K562 (cell line): ENCODE data around the gene SIGLEC6. TPM values are rescaled to one million over a fixed set of nuclear protein-coding genes. Genes with fewer than 3 reads are reported as not detected.

Experiments used
- ATAC-seq: fragments of 200-7000 bp; cut with Tn5 transposase; 3 replicates; pipeline ENCODE4 v1.9.1; 2020; ENCODE audit warnings: moderate library complexity
- BruUV-seq: library from RNA; stranded (reverse); fragments of 400-500 nt; replicated peaks from 2 replicates; lab custom pipeline; 2021; lab: Mats Ljungman, UMichigan
- CTCF ChIA-PET: fragments of 300-600 bp; formaldehyde crosslinking; extraction: SDS; loops from one replicate; lab custom pipeline; 2021; ENCODE audit warnings: low intra/inter-chr PET ratio; lab: Yijun Ruan, JAX
- POLR2A ChIA-PET: fragments of 300-600, 350-650 bp; sonication (Branson Sonifier 250); formaldehyde crosslinking; extraction: SDS; loops from one replicate; lab custom pipeline; 2021; ENCODE audit warnings: antibody characterized with exemption, inconsistent platforms; lab: Yijun Ruan, JAX
- DNase-seq, 4 experiments: peaks; one replicate each; pipeline versions ENCODE4 v3.0.0 to v3.0.0-alpha.2; 2011 to 2018; ENCODE audit warnings: low spot score in 3 of 4, mixed read lengths in 3 of 4; ENCODE audit errors: extremely low read depth in 1 of 4
- FAIRE-seq: peaks from 2 replicates; lab custom pipeline; 2011; peaks lifted over from hg19 to GRCh38; lab: Jason Lieb, UNC
- H2AFZ ChIP-seq: 2 replicates; pipeline ENCODE4 v1.6.0; 2011; ENCODE audit warnings: low read depth, low read length, control low read depth, inconsistent platforms
- H3K27ac ChIP-seq: fragments of 200-600 bp; 3 replicates; pipeline ENCODE4 v1.8.0; 2011; ENCODE audit warnings: low read depth, mild to moderate bottlenecking, control low read depth, inconsistent platforms, low read length, moderate library complexity, mixed read lengths; ENCODE audit errors: extremely low read depth
- H3K27me3 ChIP-seq, 2 experiments: fragments of 300-600 bp in 1 of 2; 2 replicates in 1 of 2; 3 replicates in 1 of 2; pipeline versions ENCODE4 v1.6.0 to v1.8.0; 2011; ENCODE audit warnings: inconsistent platforms in 2 of 2, low read length in 2 of 2, mild to moderate bottlenecking in 1 of 2, mixed read lengths in 1 of 2, moderate library complexity in 1 of 2; ENCODE audit not compliant: control insufficient read depth in 2 of 2, insufficient read depth in 2 of 2
- H3K36me3 ChIP-seq: fragments of 300-600 bp; 3 replicates; pipeline ENCODE4 v1.8.0; 2011; ENCODE audit warnings: mild to moderate bottlenecking, low read length, inconsistent platforms; ENCODE audit not compliant: control insufficient read depth, insufficient read depth
- H3K4me1 ChIP-seq, 2 experiments: fragments of 200-600 bp in 1 of 2; replicated peaks in 1 of 2; 2 replicates in 1 of 2; 3 replicates in 1 of 2; pipeline versions ENCODE4 v1.5.1 to v1.8.0; 2011; ENCODE audit warnings: inconsistent platforms in 2 of 2, low read length in 2 of 2, mild to moderate bottlenecking in 1 of 2, mixed read lengths in 1 of 2, moderate library complexity in 1 of 2; ENCODE audit not compliant: control insufficient read depth in 2 of 2, insufficient read depth in 2 of 2
- H3K4me2 ChIP-seq: 2 replicates; pipeline ENCODE4 v1.6.1; 2011; ENCODE audit warnings: low read length, control low read depth, inconsistent platforms, mixed read lengths; ENCODE audit not compliant: insufficient read depth
- H3K4me3 ChIP-seq: fragments of 200-600 bp; sonication (generic), shearing (Covaris generic); 2 replicates; pipeline ENCODE4 v1.5.1; 2016; ENCODE audit warnings: control low read depth, inconsistent platforms
- H3K79me2 ChIP-seq: fragments of 200-600 bp; 3 replicates; pipeline ENCODE4 v1.8.0; 2011; ENCODE audit warnings: low read length, inconsistent platforms; ENCODE audit not compliant: control insufficient read depth, insufficient read depth
- H3K9ac ChIP-seq, 2 experiments: 2 replicates each; pipeline versions ENCODE4 v1.6.0 to v1.6.1; 2011; ENCODE audit warnings: low read depth in 2 of 2, low read length in 2 of 2, control low read depth in 1 of 2, inconsistent platforms in 1 of 2, mild to moderate bottlenecking in 1 of 2, mixed read lengths in 1 of 2; ENCODE audit not compliant: insufficient read depth in 1 of 2
- H3K9me1 ChIP-seq: one replicate; pipeline ENCODE4 v1.6.0; 2011; ENCODE audit warnings: inconsistent platforms, mild to moderate bottlenecking, low read length, moderate library complexity; ENCODE audit not compliant: control insufficient read depth, insufficient read depth
- H3K9me3 ChIP-seq: replicated peaks from 2 replicates; pipeline ENCODE4 v1.5.1; 2011; ENCODE audit warnings: low read depth, low read length, inconsistent platforms; ENCODE audit not compliant: control insufficient read depth, insufficient read depth
- H4K20me1 ChIP-seq: replicated peaks from 2 replicates; pipeline ENCODE4 v1.6.1; 2011; ENCODE audit warnings: low read length, inconsistent platforms, mixed read lengths; ENCODE audit not compliant: control insufficient read depth, insufficient read depth
- AFF1 ChIP-seq, 2 experiments: fragments of 450-650 bp; IDR thresholded peaks; 2 replicates each; pipeline ENCODE4 v1.6.1; 2018; ENCODE audit warnings: mild to moderate bottlenecking in 2 of 2, low read depth in 1 of 2; ENCODE audit not compliant: partially characterized antibody in 2 of 2
- DMBX1 ChIP-seq: fragments of 250-450 bp; sonication (Bioruptor Pico); IDR thresholded peaks from 2 replicates; pipeline ENCODE4 v1.8.0; 2022; ENCODE audit warnings: inconsistent platforms, mild to moderate bottlenecking, moderate library complexity, borderline replicate concordance
- EP300 ChIP-seq: IDR thresholded peaks from 2 replicates; pipeline ENCODE4 v1.6.1; 2012; ENCODE audit warnings: low read length, improper control_type of control experiment
- GATA2 ChIP-seq: sonication (generic); formaldehyde crosslinking; IDR thresholded peaks from 2 replicates; pipeline ENCODE4 v1.4.0; 2020; ENCODE audit warnings: mild to moderate bottlenecking, missing genetic modification reagents
- TBL1XR1 ChIP-seq, 2 experiments: IDR thresholded peaks; 2 replicates each; pipeline ENCODE4 v1.6.1; 2012; ENCODE audit warnings: improper control_type of control experiment in 2 of 2, low read length in 2 of 2, mild to moderate bottlenecking in 1 of 2
- TEAD4 ChIP-seq, 2 experiments: sonication (generic) in 1 of 2; formaldehyde crosslinking in 1 of 2; IDR thresholded peaks; 2 replicates each; pipeline versions ENCODE4 v1.6.1 to v1.8.0; 2012 to 2022; ENCODE audit warnings: borderline replicate concordance in 1 of 2, inconsistent platforms in 1 of 2, low read length in 1 of 2, mild to moderate bottlenecking in 1 of 2, missing genetic modification reagents in 1 of 2
- WGBS: fragments of 100-300 bp; shearing (Covaris generic); methylation state at CpG from one replicate; pipeline ENCODE4 v1.1.6; 2016; ENCODE audit warnings: low coverage, mixed read lengths; ENCODE audit not compliant: insufficient coverage; ENCODE audit errors: missing lambda C conversion rate; 5-methylcytosine and 5-hydroxymethylcytosine counted together
- in situ Hi-C: fragments of 300-500 bp; cut with MboI; formaldehyde crosslinking; loops from 4 replicates; pipeline ENCODE4 v1.15.0; 2018; ENCODE audit warnings: inconsistent platforms, mixed read lengths
- intact Hi-C: fragments of 100-400 bp; cut with micrococcal nuclease; formaldehyde crosslinking; loops from 2 replicates; pipeline ENCODE4 v1.14.2; 2022
- polyA plus RNA-seq, 8 experiments: library from polyadenylated mRNA; depleted of rRNA in 4 of 8; stranded (reverse) in 5 of 8; unstranded in 3 of 8; fragments of >200 nt; fragmentation: Nextera tagmentation in 2 of 8; fragmentation: Illumina TruSeq in 1 of 8; extraction: Ambion mirVana in 2 of 8; extraction: Trizol in 1 of 8; gene quantifications; 2 replicates each; pipeline versions ENCODE4 v1.2.1 to v1.2.3, GENCODE V29; 2011 to 2014; ENCODE audit warnings: inconsistent platforms in 1 of 8, missing spikeins in 1 of 8
- total RNA-seq, 7 experiments: library from RNA; depleted of rRNA in 6 of 7; stranded (reverse); fragments of >200 nt in 6 of 7; fragmentation: Illumina TruSeq in 2 of 7; extraction: Trizol in 2 of 7; gene quantifications; 2 replicates each; pipeline versions ENCODE4 v1.2.1 to v1.2.3, GENCODE V29; 2011 to 2021; ENCODE audit warnings: low replicate concordance in 1 of 7
- TF ChIP-seq, protein P1 (sequence below): fragments of 450-650 bp; formaldehyde crosslinking; IDR thresholded peaks from 2 replicates; pipeline ENCODE4 v1.4.0; 2020; ENCODE audit warnings: mild to moderate bottlenecking, moderate library complexity

SIGLEC6 gene
- total and polyA plus RNA-seq, 9 of the 15 experiments (the other 6 are each of a cell fraction or from before 2014, with no cell fraction given) = 0.03 to 17.5 (median 0.71) TPM

- Histone ChIP-seq H3K27me3 (no peaks in the 10 kb centered on the region), H3K27ac (no peak overlapping the region), H3K4me3 (no peak overlapping the region), H3K79me2 (peaks cover 50% of the 10 kb centered on the region), H3K36me3 (peaks cover 28% of the 10 kb centered on the region), H3K4me1 (peaks cover 19 to 33% of the 10 kb centered on the region in 2 experiments), H3K9me1 (no peaks in the 10 kb centered on the region), H3K9me3 (peaks cover 2% of the 10 kb centered on the region; the same call in 1 of the 2 replicates), H4K20me1 (no peaks in the 10 kb centered on the region), H2AFZ (0 out of 2 replicates have a peak overlapping the region, but pooled peaks have one; percentile 11), H3K9ac (no peak overlapping the region), H3K4me2 (no peak overlapping the region)
- DNase-seq (peak; percentile 74 to 94 (median 80)), FAIRE-seq (peak; percentile 82), ATAC-seq (peak; percentile 66)
- no TSS peak for BruUV-seq
- WGBS = 46% methylated on average over 7 of the region's 7 CpGs
- in situ Hi-C loops (loop anchor here (10.0 kb wide), 2 partner anchors 92 to 182 kb away; no protein-coding TSS in a partner anchor), intact Hi-C loops (loop anchor here (1.0 to 5.0 kb wide), 5 partner anchors 42 to 184 kb away; no protein-coding TSS in a partner anchor)
- ChIA-PET POLR2A (interaction anchor here (0.9 to 2.0 kb wide), 4 partner anchors 12 to 184 kb away, joined by 3 to 7 read pairs (median 4); no protein-coding TSS in a partner anchor), CTCF (interaction anchor here (0.5 to 1.9 kb wide), 4 partner anchors 96 to 184 kb away, joined by 3 to 12 read pairs (median 4); no protein-coding TSS in a partner anchor)
- TF ChIP-seq TBL1XR1 (IDR thresholded peaks at IDR 0.05; ENCODE audit: low read length in 2 of 2) = peak in 1 of 2 experiments; percentile 58; a peak in 2 of 4 replicates
- TF ChIP-seq TEAD4 (IDR thresholded peaks at IDR 0.05; ENCODE audit: low read length) = 0 out of 2 replicates have a peak, but pooled peaks have one; percentile 19
- no peak for TF ChIP-seq TEAD4 (CRISPR knock-in tag; IDR thresholded peaks at IDR 0.05; ENCODE audit: borderline replicate concordance)
- TF ChIP-seq, protein P1, sequence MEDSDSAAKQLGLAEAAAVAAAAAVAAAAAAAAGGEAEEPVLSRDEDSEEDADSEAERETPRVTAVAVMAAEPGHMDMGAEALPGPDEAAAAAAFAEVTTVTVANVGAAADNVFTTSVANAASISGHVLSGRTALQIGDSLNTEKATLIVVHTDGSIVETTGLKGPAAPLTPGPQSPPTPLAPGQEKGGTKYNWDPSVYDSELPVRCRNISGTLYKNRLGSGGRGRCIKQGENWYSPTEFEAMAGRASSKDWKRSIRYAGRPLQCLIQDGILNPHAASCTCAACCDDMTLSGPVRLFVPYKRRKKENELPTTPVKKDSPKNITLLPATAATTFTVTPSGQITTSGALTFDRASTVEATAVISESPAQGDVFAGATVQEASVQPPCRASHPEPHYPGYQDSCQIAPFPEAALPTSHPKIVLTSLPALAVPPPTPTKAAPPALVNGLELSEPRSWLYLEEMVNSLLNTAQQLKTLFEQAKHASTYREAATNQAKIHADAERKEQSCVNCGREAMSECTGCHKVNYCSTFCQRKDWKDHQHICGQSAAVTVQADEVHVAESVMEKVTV (CRISPR knock-in tag) = peak; percentile 91
- TF ChIP-seq AFF1 (IDR thresholded peaks at IDR 0.05; ENCODE audit: low read depth in 1 of 2, partially characterized antibody in 2 of 2) = peak in 1 of 2 experiments; percentile 43
- peak; percentile 67 for TF ChIP-seq DMBX1 (CRISPR knock-in tag)
- TF ChIP-seq EP300 = 0 out of 2 replicates have a peak, but pooled peaks have one; percentile 34
- TF ChIP-seq GATA2 (CRISPR knock-in tag) = peak; percentile 50; the same call in 1 of the 2 replicates
Measured at GRCh38 chr19:51473009-51473707, 58.3 kb downstream of the SIGLEC6 start.
